GM21360 (cell line): Measurements from ENCODE around the gene ATP2B1.
A peak's percentile ranks its signal among the peaks of the same experiment; 100 is the strongest.

Experiments used
- ATAC-seq: cut with Tn5 transposase; IDR thresholded peaks from one replicate; pipeline ENCODE4 v1.9.1; 2021; ENCODE audit warnings: mild to moderate bottlenecking, moderate library complexity; ENCODE audit not compliant: unreplicated experiment

Gene ATP2B1

DNA sequence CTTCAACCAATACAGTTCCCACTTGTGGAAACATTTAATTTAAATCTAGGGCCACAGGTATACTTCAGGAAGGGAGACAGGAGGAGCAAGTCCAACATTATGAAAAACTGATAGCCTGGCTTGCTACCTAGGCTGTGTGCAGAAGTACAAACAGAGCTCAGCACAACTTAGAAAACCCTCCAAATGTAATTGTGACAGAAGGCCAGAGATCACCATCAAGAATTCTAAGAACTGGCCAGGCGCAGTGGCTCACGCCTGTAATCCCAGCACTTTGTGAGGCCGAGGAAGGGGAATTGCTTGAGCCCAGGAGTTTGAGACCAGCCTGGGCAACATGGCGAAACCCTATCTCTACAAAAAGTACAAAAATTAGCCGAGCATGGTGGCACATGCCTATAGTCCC lies 14.1 kb downstream of the ATP2B1 start:
- ATAC-seq, result no peak

GRCh38 chr12:89693639-89694202 lies 14.9 kb downstream of the ATP2B1 start:
- ATAC-seq, result no peak

DNA sequence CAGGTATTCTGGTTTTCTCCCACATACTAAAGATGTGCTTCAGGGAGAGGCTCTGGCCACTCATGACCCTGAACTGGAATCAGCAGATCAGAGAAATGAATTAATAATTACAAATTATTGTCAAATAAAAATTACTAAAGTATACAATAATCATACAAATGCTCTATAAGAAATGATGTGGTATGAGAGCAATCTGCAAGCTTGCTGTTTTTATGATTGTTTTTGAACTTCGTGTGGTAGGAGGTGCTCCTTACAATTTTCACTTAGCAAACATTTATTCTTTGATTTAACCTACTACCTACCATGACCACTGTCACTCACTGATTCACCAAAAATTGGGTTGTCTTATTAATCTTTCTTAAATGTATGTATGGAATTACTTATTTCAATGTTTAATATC lies 16.2 kb downstream of the ATP2B1 start:
- no peak for ATAC-seq

GRCh38 chr12:89691659-89692058 lies 17.0 kb downstream of the ATP2B1 start:
- no peak for ATAC-seq

- no peak for ATAC-seq
Measured at GRCh38 chr12:89690925-89691324, 17.7 kb downstream of the ATP2B1 start.

DNA sequence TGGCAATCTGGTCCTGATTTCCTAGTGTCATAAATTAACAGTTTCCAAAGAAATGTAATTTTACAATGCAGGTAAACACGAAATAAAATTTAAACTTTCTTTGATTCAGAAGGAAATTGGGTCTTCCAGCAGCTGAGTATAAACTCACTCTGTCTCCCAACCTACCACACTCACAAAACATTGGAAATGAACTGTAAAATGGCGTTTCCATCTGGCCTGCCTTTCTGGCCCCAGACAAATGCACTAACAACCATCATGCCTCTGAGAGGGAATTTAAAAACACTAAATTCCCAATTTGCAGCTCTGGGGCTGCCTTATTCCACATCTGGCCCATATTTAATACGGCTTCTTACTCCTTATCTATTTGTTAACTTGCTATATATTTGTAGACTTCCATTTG lies 19.3 kb downstream of the ATP2B1 start:
- ATAC-seq, result no peak

GRCh38 chr12:89686311-89686710 lies 22.3 kb downstream of the ATP2B1 start:
- ATAC-seq, result no peak

DNA sequence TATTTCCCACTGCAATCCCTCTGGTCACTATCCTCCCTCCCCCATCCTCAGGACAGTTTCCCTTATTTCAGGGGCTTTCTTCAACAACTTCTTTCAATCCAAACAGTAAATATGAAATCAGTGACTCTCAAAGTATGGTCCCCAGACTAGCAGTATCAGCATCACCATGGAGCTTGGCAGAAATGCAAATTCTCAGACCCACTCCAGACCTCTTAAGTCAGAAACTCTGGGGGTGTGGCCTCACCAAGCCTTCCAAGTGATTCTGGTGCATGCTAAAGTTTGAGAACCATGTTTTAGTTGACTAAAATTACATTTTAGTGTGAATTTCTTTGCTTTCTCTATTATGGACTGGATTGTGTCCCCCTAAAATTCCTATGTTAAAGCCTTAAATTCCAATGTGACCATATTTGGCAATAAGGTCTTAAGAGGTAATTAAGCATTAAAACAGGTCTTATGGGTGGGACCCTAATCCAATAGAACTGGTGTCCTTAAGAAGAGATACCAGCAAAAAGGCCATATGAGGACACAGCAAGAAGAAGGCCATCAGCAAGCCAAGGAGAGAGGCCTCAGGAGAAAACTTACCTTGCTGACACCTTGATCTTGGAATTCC lies 23.2 kb downstream of the ATP2B1 start:
- no peak for ATAC-seq

DNA sequence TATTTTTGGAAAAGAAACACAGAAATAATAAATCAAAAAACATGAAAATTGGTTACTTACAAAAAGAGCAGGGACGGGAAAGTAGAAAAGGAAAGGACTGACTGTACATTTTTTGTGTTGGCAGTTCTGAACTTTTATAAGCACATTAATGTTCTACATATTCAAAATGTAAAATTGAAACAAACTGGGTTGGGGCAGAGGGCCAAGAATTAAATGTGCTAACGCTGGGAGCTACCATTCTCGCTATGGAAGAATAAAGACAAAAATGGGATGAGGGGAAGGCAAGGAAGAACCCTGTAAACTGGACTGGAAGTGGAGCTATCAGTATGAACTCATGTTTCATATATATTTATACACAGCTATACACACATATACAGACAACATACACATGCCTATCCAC lies 24.5 kb downstream of the ATP2B1 start:
- no peak for ATAC-seq

DNA sequence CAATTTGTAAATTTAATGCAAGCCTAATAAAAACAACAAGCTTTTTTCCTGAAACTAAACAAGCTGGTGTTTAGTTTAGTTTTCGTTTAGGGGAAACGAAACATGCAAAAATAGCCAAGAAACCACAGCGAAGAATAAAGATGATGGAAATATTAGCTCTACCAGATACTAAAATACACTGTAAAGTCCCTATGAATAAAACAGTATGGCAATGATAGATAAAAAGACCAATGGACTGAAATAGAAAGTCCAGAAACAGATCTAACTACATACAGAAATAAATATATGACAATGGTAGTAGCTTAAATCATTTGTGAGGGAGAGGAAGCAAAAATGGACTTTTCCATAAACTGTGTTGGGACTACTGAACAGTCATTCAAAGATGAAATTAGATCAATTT lies 26.4 kb downstream of the ATP2B1 start:
- no peak for ATAC-seq

GRCh38 chr12:89680409-89680808 lies 28.2 kb downstream of the ATP2B1 start:
- no peak for ATAC-seq

DNA sequence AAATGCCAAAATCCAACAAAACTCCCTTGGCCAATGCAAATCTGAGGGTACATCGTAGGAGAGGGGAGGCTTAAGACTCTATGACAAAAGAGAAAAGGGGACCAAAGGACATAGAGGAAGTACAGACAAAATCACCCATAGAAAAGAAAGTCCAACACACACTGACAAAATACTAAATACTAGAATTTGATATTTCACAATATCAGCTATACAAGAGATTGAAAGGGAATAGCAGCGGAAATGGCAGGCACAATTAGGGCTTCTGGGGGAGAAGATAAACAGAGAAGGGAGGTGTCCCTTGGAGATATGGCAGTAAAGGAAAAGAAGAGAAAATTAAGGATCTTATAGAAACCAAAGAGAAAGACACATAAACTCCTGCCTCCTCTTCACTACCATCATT lies 29.0 kb downstream of the ATP2B1 start:
- ATAC-seq, result no peak

- no peak for ATAC-seq
Measured at GRCh38 chr12:89678225-89678624, 30.4 kb downstream of the ATP2B1 start.

DNA sequence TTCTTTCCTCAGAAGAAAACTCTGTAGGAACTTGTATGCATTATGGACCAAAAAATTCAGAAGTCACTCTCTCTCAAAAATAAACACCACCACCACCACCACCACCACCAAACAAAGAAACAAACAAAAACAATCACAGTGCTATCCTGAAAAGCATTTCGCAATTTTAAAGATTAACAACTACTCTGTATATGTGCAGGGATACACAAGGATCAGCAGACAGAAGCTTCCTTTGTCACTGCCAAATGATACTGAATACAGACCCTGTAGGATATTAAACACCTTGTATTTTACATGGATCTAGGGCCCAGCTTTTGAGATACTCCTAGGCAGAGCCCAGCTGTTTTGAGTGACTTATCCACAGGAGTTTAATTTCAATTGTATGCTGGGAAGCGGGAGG lies 31.7 kb downstream of the ATP2B1 start:
- no peak for ATAC-seq

GRCh38 chr12:89674326-89674942 lies 34.2 kb downstream of the ATP2B1 start:
- no peak for ATAC-seq

DNA sequence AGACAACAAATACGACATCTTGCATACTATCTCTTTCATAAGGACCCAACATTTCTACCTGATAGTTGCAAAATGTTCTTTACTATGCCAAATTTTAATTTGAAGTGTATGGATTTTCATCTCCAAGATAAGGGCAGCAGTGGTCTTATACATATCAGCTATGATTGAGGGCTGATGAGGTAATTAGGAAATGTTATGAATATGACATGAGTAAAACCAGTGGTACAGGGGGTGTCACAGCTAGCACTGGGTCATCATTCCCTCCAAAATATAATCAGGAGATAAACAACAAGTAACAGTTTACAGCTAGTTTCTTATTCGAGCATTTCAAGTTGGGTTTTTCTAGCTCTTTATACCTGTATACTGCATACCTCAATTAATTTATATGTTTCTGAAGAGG lies 35.0 kb downstream of the ATP2B1 start:
- no peak for ATAC-seq

- no peak for ATAC-seq
Measured at GRCh38 chr12:89672589-89672979, 36.1 kb downstream of the ATP2B1 start.

- peak; percentile 3 for ATAC-seq
Measured at GRCh38 chr12:89671469-89671868, 37.2 kb downstream of the ATP2B1 start.

GRCh38 chr12:89669197-89669596 lies 39.4 kb downstream of the ATP2B1 start:
- no peak for ATAC-seq

DNA sequence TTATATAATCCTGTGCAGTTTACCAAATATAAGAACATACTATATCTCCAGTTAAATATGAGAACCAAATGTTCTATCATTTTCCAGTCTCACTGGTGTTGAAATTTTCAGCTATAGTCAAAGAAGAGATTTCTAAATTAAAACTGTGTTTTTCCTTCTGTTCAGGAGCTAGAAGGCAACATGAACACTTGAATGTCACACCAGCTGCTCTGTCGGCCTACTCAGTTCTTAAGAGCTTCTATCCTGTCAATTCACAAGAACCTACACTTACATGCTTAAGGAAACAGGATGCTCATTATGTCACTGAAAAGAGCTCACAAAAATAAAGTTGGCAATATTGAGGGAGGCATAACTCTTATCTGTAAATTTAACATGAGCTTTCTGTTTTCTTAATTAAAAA lies 43.1 kb downstream of the ATP2B1 start:
- ATAC-seq, result no peak

- no peak for ATAC-seq
Measured at GRCh38 chr12:89664441-89664840, 44.2 kb downstream of the ATP2B1 start.

DNA sequence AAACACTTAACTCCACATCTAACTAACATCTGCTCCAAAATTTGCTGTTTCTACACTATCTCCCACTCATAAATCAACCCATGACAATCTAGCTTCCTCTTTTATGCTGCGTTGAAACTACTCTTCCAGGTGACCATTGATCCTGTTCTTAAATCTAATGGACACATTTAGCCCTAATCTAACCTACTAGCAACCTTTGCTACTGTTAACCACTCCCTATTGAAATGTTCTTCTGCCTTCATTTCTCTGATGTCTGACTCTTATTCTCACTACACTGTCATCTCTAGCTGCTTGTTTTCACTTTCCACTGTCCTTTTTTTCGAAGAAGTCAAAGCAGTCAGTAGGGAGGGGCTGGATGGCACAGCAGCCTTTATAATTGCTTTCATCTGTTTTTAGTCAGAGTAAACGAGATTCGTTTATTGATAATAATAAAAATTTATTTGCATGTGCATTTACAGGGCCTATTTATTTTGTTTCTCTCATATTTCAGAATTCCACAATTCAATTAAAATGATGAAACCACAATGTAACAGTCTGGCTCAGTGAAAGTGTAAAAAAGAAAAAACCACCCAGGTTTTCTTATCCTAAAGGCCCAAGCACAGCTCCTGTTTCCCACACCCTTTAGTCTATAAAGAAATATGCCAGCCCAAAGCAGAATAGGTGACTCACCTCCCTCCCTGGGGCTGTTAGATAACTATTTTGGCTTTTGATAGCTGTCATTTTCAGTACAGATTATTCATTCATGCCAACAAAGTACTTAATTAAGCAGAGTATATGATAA lies 44.9 kb downstream of the ATP2B1 start:
- peak; percentile 74 for ATAC-seq
